RPMI8226 (cell line): Measurements from ENCODE around the gene RAB27B.

Source experiments
- DNase-seq: peaks from one replicate; pipeline ENCODE4 v3.0.0-alpha.2; 2015

The RAB27B gene

GRCh38 chr18:54872681-54873080 is 44.4 kb downstream of the RAB27B start:
- no peak for DNase-seq

GRCh38 chr18:54873884-54874255 is 45.6 kb downstream of the RAB27B start:
- no peak for DNase-seq

- DNase-seq = no peak
These were observed 46.8 kb downstream of the RAB27B start for GRCh38 chr18:54875063-54875462.

GRCh38 chr18:54877076-54877475 is 48.8 kb downstream of the RAB27B start:
- DNase-seq = no peak

- no peak for DNase-seq
These were observed 49.9 kb downstream of the RAB27B start for GRCh38 chr18:54878159-54878622.

GRCh38 chr18:54878659-54879358 is 50.5 kb downstream of the RAB27B start:
- DNase-seq = no peak

- DNase-seq = no peak
These were observed 51.4 kb downstream of the RAB27B start for GRCh38 chr18:54879691-54880090.

GRCh38 chr18:54880395-54881105 is 52.3 kb downstream of the RAB27B start:
- DNase-seq = no peak

- DNase-seq = no peak
These were observed 53.0 kb downstream of the RAB27B start for GRCh38 chr18:54881229-54881768.

GRCh38 chr18:54882318-54882717 is 54.0 kb downstream of the RAB27B start:
- DNase-seq = no peak

- no peak for DNase-seq
These were observed 55.7 kb downstream of the RAB27B start for GRCh38 chr18:54883816-54884604.

- no peak for DNase-seq
These were observed 60.1 kb downstream of the RAB27B start for GRCh38 chr18:54888378-54888777.

- DNase-seq = no peak
These were observed 60.7 kb downstream of the RAB27B start for GRCh38 chr18:54888933-54889332.

- no peak for DNase-seq
These were observed 71.2 kb downstream of the RAB27B start for GRCh38 chr18:54899500-54899899.

GRCh38 chr18:54900290-54900689 is 72.0 kb downstream of the RAB27B start:
- no peak for DNase-seq

- no peak for DNase-seq
These were observed 76.3 kb downstream of the RAB27B start for GRCh38 chr18:54904581-54904980.

- DNase-seq = no peak
These were observed 77.4 kb downstream of the RAB27B start for GRCh38 chr18:54905629-54906028.

GRCh38 chr18:54906331-54907185 is 78.3 kb downstream of the RAB27B start:
- no peak for DNase-seq

GRCh38 chr18:54909538-54909937 is 81.3 kb downstream of the RAB27B start:
- no peak for DNase-seq

GRCh38 chr18:54910161-54910919 is 82.1 kb downstream of the RAB27B start:
- DNase-seq = no peak

- no peak for DNase-seq
These were observed 83.3 kb downstream of the RAB27B start for GRCh38 chr18:54911551-54911950.

GRCh38 chr18:54914816-54915215 is 86.5 kb downstream of the RAB27B start:
- DNase-seq = no peak
